A673 (cell line): ENCODE measurements around the gene KRTAP10-4.

Source experiments
- CTCF ChIP-seq: fragments of 300-800, 200-600 bp; sonication (generic); conservative IDR thresholded peaks from 2 replicates; pipeline ENCODE4 v1.5.1; 2017; ENCODE audit warnings: low read depth, mild to moderate bottlenecking, antibody characterized with exemption, low read length, moderate library complexity, mixed read lengths
- EZH2 ChIP-seq: fragments of 200-600 bp; sonication (generic); IDR thresholded peaks from 2 replicates; pipeline ENCODE4 v1.6.1; 2017; ENCODE audit warnings: borderline replicate concordance, low read depth, mild to moderate bottlenecking, mixed read lengths, antibody characterized with exemption, low read length; ENCODE audit not compliant: poor library complexity, severe bottlenecking

- no peak for TF ChIP-seq CTCF
- no peak for TF ChIP-seq EZH2
Observed at GRCh38 chr21:44617071-44617501, 43.6 kb downstream of the KRTAP10-4 start.
